ENCODE measurements around the gene CLCNKA.

GRCh38 chr1:16023050-16023653 is 1.3 kb downstream of the CLCNKA start:
- TF ChIP-seq, protein P1, sequence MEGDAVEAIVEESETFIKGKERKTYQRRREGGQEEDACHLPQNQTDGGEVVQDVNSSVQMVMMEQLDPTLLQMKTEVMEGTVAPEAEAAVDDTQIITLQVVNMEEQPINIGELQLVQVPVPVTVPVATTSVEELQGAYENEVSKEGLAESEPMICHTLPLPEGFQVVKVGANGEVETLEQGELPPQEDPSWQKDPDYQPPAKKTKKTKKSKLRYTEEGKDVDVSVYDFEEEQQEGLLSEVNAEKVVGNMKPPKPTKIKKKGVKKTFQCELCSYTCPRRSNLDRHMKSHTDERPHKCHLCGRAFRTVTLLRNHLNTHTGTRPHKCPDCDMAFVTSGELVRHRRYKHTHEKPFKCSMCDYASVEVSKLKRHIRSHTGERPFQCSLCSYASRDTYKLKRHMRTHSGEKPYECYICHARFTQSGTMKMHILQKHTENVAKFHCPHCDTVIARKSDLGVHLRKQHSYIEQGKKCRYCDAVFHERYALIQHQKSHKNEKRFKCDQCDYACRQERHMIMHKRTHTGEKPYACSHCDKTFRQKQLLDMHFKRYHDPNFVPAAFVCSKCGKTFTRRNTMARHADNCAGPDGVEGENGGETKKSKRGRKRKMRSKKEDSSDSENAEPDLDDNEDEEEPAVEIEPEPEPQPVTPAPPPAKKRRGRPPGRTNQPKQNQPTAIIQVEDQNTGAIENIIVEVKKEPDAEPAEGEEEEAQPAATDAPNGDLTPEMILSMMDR (IDR thresholded peaks at IDR 0.05; ENCODE audit: low read depth, low read length), result no peak
- TF ChIP-seq EZH2phosphoT487 (IDR thresholded peaks at IDR 0.05; ENCODE audit: low read depth), result no peak

Data from OCI-LY3 (cell line).